GM18517 (cell line): ENCODE results near the gene LEP.

ENCODE experiments used
- ATAC-seq: cut with Tn5 transposase; IDR thresholded peaks from one replicate; pipeline ENCODE4 v1.9.1; 2021; ENCODE audit warnings: mild to moderate bottlenecking, moderate library complexity; ENCODE audit not compliant: unreplicated experiment

Gene LEP

GRCh38 chr7:128240696-128241386 is at the start of gene LEP:
LEP (plus strand) TSS chr7:128241278; CDS start chr7:128252019, 10,741 bp downstream.
- no peak for ATAC-seq

GRCh38 chr7:128192497-128193142 is 48.5 kb upstream of the LEP start:
- no peak for ATAC-seq

GRCh38 chr7:128194533-128195282 is 46.4 kb upstream of the LEP start:
- ATAC-seq, result no peak

- no peak for ATAC-seq
These were observed 43.5 kb upstream of the LEP start for GRCh38 chr7:128197589-128197988.

- no peak for ATAC-seq
These were observed 43.0 kb upstream of the LEP start for GRCh38 chr7:128197989-128198580.

- no peak for ATAC-seq
These were observed 40.7 kb upstream of the LEP start for GRCh38 chr7:128200376-128200775.

- no peak for ATAC-seq
These were observed 39.9 kb upstream of the LEP start for GRCh38 chr7:128201067-128201689.

- no peak for ATAC-seq
These were observed 39.4 kb upstream of the LEP start for GRCh38 chr7:128201690-128202085.

- ATAC-seq, result no peak
These were observed 38.7 kb upstream of the LEP start for GRCh38 chr7:128202287-128202957.

- no peak for ATAC-seq
These were observed 38.0 kb upstream of the LEP start for GRCh38 chr7:128203047-128203491.

- ATAC-seq, result no peak
These were observed 37.3 kb upstream of the LEP start for GRCh38 chr7:128203710-128204214.

GRCh38 chr7:128204455-128204854 is 36.6 kb upstream of the LEP start:
- ATAC-seq, result no peak

- no peak for ATAC-seq
These were observed 36.0 kb upstream of the LEP start for GRCh38 chr7:128205068-128205467.

- ATAC-seq, result no peak
These were observed 34.9 kb upstream of the LEP start for GRCh38 chr7:128206017-128206746.

GRCh38 chr7:128206747-128207500 is 34.2 kb upstream of the LEP start:
- no peak for ATAC-seq

GRCh38 chr7:128207609-128208008 is 33.5 kb upstream of the LEP start:
- ATAC-seq, result no peak

- ATAC-seq, result peak; percentile 79
These were observed 31.6 kb upstream of the LEP start for GRCh38 chr7:128209229-128210035.

- no peak for ATAC-seq
These were observed 31.1 kb upstream of the LEP start for GRCh38 chr7:128210036-128210347.
